ENCODE measurements around the gene SIRT6. TPM values are rescaled to one million over a fixed set of nuclear protein-coding genes. Genes with fewer than 3 reads are reported as not detected.

The SIRT6 gene
- total and polyA plus RNA-seq, 2 donors (not counting 1 experiment from before 2014, with no cell fraction given): 27.8 to 82.2 TPM

DNA sequence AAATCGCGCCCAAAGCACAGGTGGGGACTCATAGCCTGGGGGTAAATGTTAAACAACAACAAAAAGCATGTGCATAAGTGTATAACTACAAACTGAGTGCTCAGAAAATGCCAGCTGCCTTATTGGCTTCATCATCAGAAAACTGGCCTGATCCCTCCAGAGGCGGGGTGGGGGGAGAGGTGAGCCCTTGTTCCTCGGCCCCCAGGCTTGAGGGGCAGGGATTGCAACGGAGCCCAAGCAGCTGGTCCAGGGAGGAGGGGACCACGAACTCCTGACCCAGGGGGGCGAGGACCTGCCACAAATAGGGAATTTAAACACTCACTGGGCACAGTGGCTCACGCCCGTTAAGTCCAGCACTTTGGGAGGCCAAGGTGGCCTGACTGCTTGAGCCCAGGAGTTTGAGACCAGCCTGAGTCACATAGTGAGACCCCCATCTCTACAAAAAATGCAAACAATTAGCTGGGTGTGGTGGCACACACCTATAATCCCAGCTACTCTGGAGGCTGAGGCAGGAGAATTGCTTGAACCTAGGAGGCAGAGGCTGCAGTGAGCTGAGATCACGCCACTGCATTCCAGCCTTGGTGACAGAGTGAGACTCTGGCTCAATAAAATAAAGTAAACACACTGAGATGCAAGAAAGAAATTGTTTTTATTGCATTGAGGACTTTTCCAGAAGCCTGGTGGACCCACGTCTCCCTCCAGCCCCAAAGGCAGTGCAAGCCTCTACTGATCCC, 8.7 kb downstream of the SIRT6 start:
- TF ChIP-seq, protein P1, sequence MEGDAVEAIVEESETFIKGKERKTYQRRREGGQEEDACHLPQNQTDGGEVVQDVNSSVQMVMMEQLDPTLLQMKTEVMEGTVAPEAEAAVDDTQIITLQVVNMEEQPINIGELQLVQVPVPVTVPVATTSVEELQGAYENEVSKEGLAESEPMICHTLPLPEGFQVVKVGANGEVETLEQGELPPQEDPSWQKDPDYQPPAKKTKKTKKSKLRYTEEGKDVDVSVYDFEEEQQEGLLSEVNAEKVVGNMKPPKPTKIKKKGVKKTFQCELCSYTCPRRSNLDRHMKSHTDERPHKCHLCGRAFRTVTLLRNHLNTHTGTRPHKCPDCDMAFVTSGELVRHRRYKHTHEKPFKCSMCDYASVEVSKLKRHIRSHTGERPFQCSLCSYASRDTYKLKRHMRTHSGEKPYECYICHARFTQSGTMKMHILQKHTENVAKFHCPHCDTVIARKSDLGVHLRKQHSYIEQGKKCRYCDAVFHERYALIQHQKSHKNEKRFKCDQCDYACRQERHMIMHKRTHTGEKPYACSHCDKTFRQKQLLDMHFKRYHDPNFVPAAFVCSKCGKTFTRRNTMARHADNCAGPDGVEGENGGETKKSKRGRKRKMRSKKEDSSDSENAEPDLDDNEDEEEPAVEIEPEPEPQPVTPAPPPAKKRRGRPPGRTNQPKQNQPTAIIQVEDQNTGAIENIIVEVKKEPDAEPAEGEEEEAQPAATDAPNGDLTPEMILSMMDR (IDR thresholded peaks at IDR 0.05): no peak
- no peak for TF ChIP-seq EZH2 (IDR thresholded peaks at IDR 0.05; ENCODE audit: borderline replicate concordance, insufficient read depth, low read depth, low read length, poor library complexity, severe bottlenecking)
- Histone ChIP-seq H2AFZ (ENCODE audit: insufficient read depth, low read depth, low read length, poor library complexity, severe bottlenecking) (no peak overlapping the region), H3K4me3 (ENCODE audit: control extremely low read depth in 1 of 5, extremely low read depth in 1 of 5, insufficient read depth in 1 of 5, low read depth in 2 of 5, low read length in 4 of 5) (no peak overlapping the region), H3K79me2 (ENCODE audit: control insufficient read depth, insufficient read depth, low read length) (no peaks in the 10 kb centered on the region), H3K4me2 (replicated peaks; ENCODE audit: low read depth, low read length, poor library complexity, severe bottlenecking) (no peak overlapping the region), H3K9ac (ENCODE audit: low read length) (no peak overlapping the region), H3K27me3 (replicated peaks in 1 of 4; ENCODE audit: control extremely low read depth in 1 of 4, control insufficient read depth in 3 of 4, insufficient read depth in 4 of 4, low read length in 3 of 4) (peaks cover 0 to 19% (median 7%) of the 10 kb centered on the region in 4 experiments), H4K20me1 (ENCODE audit: control insufficient read depth, insufficient read depth, low read length, poor library complexity, severe bottlenecking) (no peaks in the 10 kb centered on the region), H3K4me1 (ENCODE audit: control insufficient read depth in 2 of 2, insufficient read depth in 2 of 2, low read length in 2 of 2) (no peaks in the 10 kb centered on the region), H3K27ac (ENCODE audit: low read length in 2 of 2) (no peak overlapping the region), H3K36me3 (replicated peaks in 1 of 2; ENCODE audit: control extremely low read depth in 1 of 2, control insufficient read depth in 1 of 2, extremely low read depth in 1 of 2, insufficient read depth in 2 of 2, low read length in 1 of 2) (peaks cover 0 to 16% of the 10 kb centered on the region in 2 experiments), H3K9me3 (ENCODE audit: control extremely low read depth in 1 of 3, control insufficient read depth in 2 of 3, insufficient read depth in 1 of 3, low read length in 2 of 3) (peaks cover 0 to 9% (median 0%) of the 10 kb centered on the region in 3 donors)
- no peak for DNase-seq
- Mint-ChIP-seq H3K4me3 (no peak overlapping the region), H3K27me3 (peaks cover 13% of the 10 kb centered on the region), H3K27ac (no peak overlapping the region), H3K4me1 (no peaks in the 10 kb centered on the region), H3K9me3 (ENCODE audit: insufficient read depth) (no peaks in the 10 kb centered on the region)
- ChIA-PET CTCF (no interaction called here), POLR2A (interaction anchor here (0.7 kb wide), 1 partner anchor 14 kb away, joined by 3 read pairs; no protein-coding TSS in a partner anchor)
- intact Hi-C loops (cut with micrococcal nuclease): loop anchor here (1.0 kb wide), 1 partner anchor 9 kb away; the partner anchor contains the start of genes ANKRD24 and SIRT6
- WGBS (ENCODE audit: insufficient coverage): 52% methylated on average over 6 of the region's 11 CpGs
- no peak for ATAC-seq (ENCODE audit: low read depth)

DNA sequence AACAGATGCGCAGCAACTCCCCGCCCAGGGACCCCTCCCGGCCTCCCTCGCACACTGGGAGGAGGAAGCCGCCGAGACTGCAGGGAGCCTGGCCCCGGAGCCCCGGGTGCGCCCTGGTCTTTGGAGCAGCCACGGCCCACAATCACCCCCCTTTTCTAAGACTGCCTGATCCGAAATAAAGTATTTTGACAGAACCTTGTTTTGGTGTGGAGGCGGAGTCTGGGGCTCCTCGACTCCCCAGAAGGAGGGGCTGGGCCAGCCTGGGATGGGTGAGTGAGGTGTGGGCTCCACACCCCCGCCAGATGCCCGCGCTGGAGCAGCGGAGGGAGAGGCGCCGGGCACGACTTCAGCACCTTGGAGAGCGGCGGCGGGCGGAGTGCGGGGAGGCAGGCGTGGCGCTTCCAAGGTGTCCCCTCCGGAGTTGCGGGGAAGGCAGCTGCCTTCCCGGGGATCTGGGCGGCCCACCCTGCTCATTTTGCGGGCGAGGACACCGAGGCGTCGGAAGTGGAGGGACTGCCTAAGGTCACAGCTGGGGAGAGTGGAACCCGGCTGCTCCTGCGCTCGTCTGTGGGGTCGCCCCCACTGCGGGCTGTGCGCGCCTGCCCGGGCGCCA, 9.4 kb downstream of the SIRT6 start:
- DNase-seq (peak; percentile 75), ATAC-seq (ENCODE audit: low read depth) (peak; percentile 67)
- Mint-ChIP-seq H3K27me3 (peaks cover 17% of the 10 kb centered on the region), H3K4me1 (no peaks in the 10 kb centered on the region), H3K9me3 (ENCODE audit: insufficient read depth) (no peaks in the 10 kb centered on the region), H3K4me3 (no peak overlapping the region), H3K27ac (no peak overlapping the region)
- H4K20me1 ChIP-seq (ENCODE audit: control insufficient read depth, insufficient read depth, low read length, poor library complexity, severe bottlenecking): no peaks in the 10 kb centered on the region
- no peak overlapping the region for H3K27ac ChIP-seq (ENCODE audit: low read length in 2 of 2)
- no peak for TF ChIP-seq EZH2 (IDR thresholded peaks at IDR 0.05; ENCODE audit: borderline replicate concordance, insufficient read depth, low read depth, low read length, poor library complexity, severe bottlenecking)
- TF ChIP-seq, protein P1 (IDR thresholded peaks at IDR 0.05): no peak
- ChIA-PET POLR2A (no interaction called here), CTCF (no interaction called here)
- no peak overlapping the region for H3K4me3 ChIP-seq (ENCODE audit: control extremely low read depth in 1 of 5, extremely low read depth in 1 of 5, insufficient read depth in 1 of 5, low read depth in 2 of 5, low read length in 4 of 5)
- no peaks in the 10 kb centered on the region for H3K4me1 ChIP-seq (ENCODE audit: control insufficient read depth in 2 of 2, insufficient read depth in 2 of 2, low read length in 2 of 2)
- peaks cover 0 to 9% (median 0%) of the 10 kb centered on the region in 3 donors for H3K9me3 ChIP-seq (ENCODE audit: control extremely low read depth in 1 of 3, control insufficient read depth in 2 of 3, insufficient read depth in 1 of 3, low read length in 2 of 3)
- intact Hi-C loops (cut with micrococcal nuclease): loop anchor here (1.0 kb wide), 1 partner anchor 9 kb away; the partner anchor contains the start of genes ANKRD24 and SIRT6
- peaks cover 0 to 19% (median 7%) of the 10 kb centered on the region in 4 experiments for H3K27me3 ChIP-seq (replicated peaks in 1 of 4; ENCODE audit: control extremely low read depth in 1 of 4, control insufficient read depth in 3 of 4, insufficient read depth in 4 of 4, low read length in 3 of 4)
- peaks cover 0 to 12% of the 10 kb centered on the region in 2 experiments for H3K36me3 ChIP-seq (replicated peaks in 1 of 2; ENCODE audit: control extremely low read depth in 1 of 2, control insufficient read depth in 1 of 2, extremely low read depth in 1 of 2, insufficient read depth in 2 of 2, low read length in 1 of 2)
- H3K79me2 ChIP-seq (ENCODE audit: control insufficient read depth, insufficient read depth, low read length): no peaks in the 10 kb centered on the region
- WGBS (ENCODE audit: insufficient coverage): 9% methylated on average over 35 of the region's 45 CpGs
- no peak overlapping the region for H3K9ac ChIP-seq (ENCODE audit: low read length)
- H2AFZ ChIP-seq (ENCODE audit: insufficient read depth, low read depth, low read length, poor library complexity, severe bottlenecking): no peak overlapping the region
- H3K4me2 ChIP-seq (replicated peaks; ENCODE audit: low read depth, low read length, poor library complexity, severe bottlenecking): no peak overlapping the region
